NCI-H748 (cell line): ENCODE measurements around the gene ETV1.

ENCODE experiments used
- DNase-seq: peaks from one replicate; lab custom pipeline; 2025; ENCODE audit not compliant: unreplicated experiment; lab: John Stamatoyannopoulos, UW

The ETV1 gene

GRCh38 chr7:13988065-13988464, 1.4 kb downstream of the ETV1 start:
- DNase-seq, result peak; percentile 42

GRCh38 chr7:13987395-13987794, 2.1 kb downstream of the ETV1 start:
- no peak for DNase-seq

- DNase-seq, result no peak
Observed at GRCh38 chr7:13986208-13986607, 3.3 kb downstream of the ETV1 start.

GRCh38 chr7:13984831-13985685, 4.4 kb downstream of the ETV1 start:
- no peak for DNase-seq

GRCh38 chr7:13984061-13984460, 5.4 kb downstream of the ETV1 start:
- DNase-seq, result no peak

GRCh38 chr7:13982940-13983677, 6.4 kb downstream of the ETV1 start:
- DNase-seq, result no peak

- no peak for DNase-seq
Observed at GRCh38 chr7:13981070-13981469, 8.4 kb downstream of the ETV1 start.

- no peak for DNase-seq
Observed at GRCh38 chr7:13980474-13980873, 9.0 kb downstream of the ETV1 start.

- DNase-seq, result no peak
Observed at GRCh38 chr7:13979671-13980435, 9.6 kb downstream of the ETV1 start.

- no peak for DNase-seq
Observed at GRCh38 chr7:13976594-13976993, 12.9 kb downstream of the ETV1 start.

- DNase-seq, result no peak
Observed at GRCh38 chr7:13965077-13965476, 24.4 kb downstream of the ETV1 start.

- no peak for DNase-seq
Observed at GRCh38 chr7:13963925-13964324, 25.5 kb downstream of the ETV1 start.

- no peak for DNase-seq
Observed at GRCh38 chr7:13955494-13955893, 34.0 kb downstream of the ETV1 start.

- DNase-seq, result no peak
Observed at GRCh38 chr7:13953368-13953767, 36.1 kb downstream of the ETV1 start.

GRCh38 chr7:13952921-13953320, 36.5 kb downstream of the ETV1 start:
- DNase-seq, result no peak

- DNase-seq, result peak; percentile 9
Observed at GRCh38 chr7:13949939-13950338, 39.5 kb downstream of the ETV1 start.

- peak; percentile 85 for DNase-seq
Observed at GRCh38 chr7:13949445-13949844, 40.0 kb downstream of the ETV1 start.

- no peak for DNase-seq
Observed at GRCh38 chr7:13948019-13948801, 41.3 kb downstream of the ETV1 start.

GRCh38 chr7:13947535-13947934, 41.9 kb downstream of the ETV1 start:
- no peak for DNase-seq

- no peak for DNase-seq
Observed at GRCh38 chr7:13946181-13946580, 43.3 kb downstream of the ETV1 start.

GRCh38 chr7:13945670-13946069, 43.8 kb downstream of the ETV1 start:
- DNase-seq, result peak; percentile 44
